H1 (cell line): Measurements from ENCODE around the gene MIF4GD. TPM values are rescaled to one million over a fixed set of nuclear protein-coding genes. Genes with fewer than 3 reads are reported as not detected.

Experiments
- CTCF ChIA-PET: fragments of 300-600 bp; sonication (Branson Sonifier 250); formaldehyde crosslinking; loops from one replicate; lab custom pipeline; 2021; ENCODE audit not compliant: partially characterized antibody; lab: Charles Lee
- POLR2A ChIA-PET: fragments of 300-600 bp; sonication (Branson Sonifier 250); formaldehyde crosslinking; loops from one replicate; lab custom pipeline; 2021; ENCODE audit warnings: inconsistent platforms; ENCODE audit not compliant: partially characterized antibody; lab: Charles Lee
- DNase-seq, 2 experiments: peaks; one replicate each; pipeline versions ENCODE4 v3.0.0 to v3.0.0-alpha.2; 2010 to 2022; ENCODE audit warnings: low spot score in 2 of 2, low read depth in 1 of 2, mixed read lengths in 1 of 2
- FAIRE-seq: peaks from 2 replicates; lab custom pipeline; 2011; peaks lifted over from hg19 to GRCh38; lab: Jason Lieb, UNC
- H2AFZ ChIP-seq: 2 replicates; pipeline ENCODE4 v1.8.1; 2012; ENCODE audit warnings: low read length, inconsistent platforms
- H2AK5ac ChIP-seq: 2 replicates; pipeline ENCODE4 v1.6.1; 2013; ENCODE audit warnings: low read depth, low read length
- H2BK120ac ChIP-seq: replicated peaks from 2 replicates; pipeline ENCODE3; 2013; ENCODE audit warnings: low read depth, low read length, inconsistent platforms
- H2BK12ac ChIP-seq: 2 replicates; pipeline ENCODE4 v1.6.1; 2013; ENCODE audit warnings: low read depth, low read length
- H2BK15ac ChIP-seq: 2 replicates; pipeline ENCODE4 v1.6.1; 2013; ENCODE audit warnings: low read length
- H2BK20ac ChIP-seq: 2 replicates; pipeline ENCODE4 v1.6.1; 2013; ENCODE audit warnings: low read length
- H2BK5ac ChIP-seq: 2 replicates; pipeline ENCODE4 v1.6.1; 2013; ENCODE audit warnings: low read depth, low read length
- H3K14ac ChIP-seq: 2 replicates; pipeline ENCODE4 v1.6.1; 2013; ENCODE audit warnings: inconsistent platforms; ENCODE audit not compliant: insufficient read length
- H3K18ac ChIP-seq: 2 replicates; pipeline ENCODE4 v1.6.1; 2013; ENCODE audit warnings: low read length; ENCODE audit errors: extremely low read depth
- H3K23ac ChIP-seq: 2 replicates; pipeline ENCODE4 v1.6.1; 2013; ENCODE audit warnings: inconsistent platforms; ENCODE audit not compliant: insufficient read length
- H3K23me2 ChIP-seq: 2 replicates; pipeline ENCODE4 v1.6.1; 2013; ENCODE audit warnings: low read depth, low read length
- H3K27ac ChIP-seq: 2 replicates; pipeline ENCODE4 v1.6.1; 2011; ENCODE audit warnings: low read depth, low read length, inconsistent platforms
- H3K27me3 ChIP-seq, 4 experiments: replicated peaks in 1 of 4; 1 replicate in 1 of 4; 2 replicates in 3 of 4; pipeline versions ENCODE4 v1.6.1 to v1.8.1; 2011 to 2013; ENCODE audit warnings: low read length in 3 of 4, mild to moderate bottlenecking in 3 of 4, inconsistent platforms in 2 of 4, mixed read lengths in 2 of 4, moderate library complexity in 1 of 4; ENCODE audit not compliant: control insufficient read depth in 3 of 4, insufficient read depth in 3 of 4; ENCODE audit errors: extremely low read depth in 1 of 4
- H3K36me3 ChIP-seq, 4 experiments: 2 replicates each; pipeline versions ENCODE4 v1.6.1 to v1.8.1; 2011 to 2013; ENCODE audit warnings: mild to moderate bottlenecking in 4 of 4, low read length in 3 of 4, moderate library complexity in 2 of 4, control low read depth in 1 of 4, inconsistent platforms in 1 of 4; ENCODE audit not compliant: insufficient read depth in 4 of 4, control insufficient read depth in 2 of 4
- H3K4ac ChIP-seq: replicated peaks from 2 replicates; pipeline ENCODE3; 2013; ENCODE audit warnings: low read length, low read depth, mixed read lengths, inconsistent platforms; ENCODE audit not compliant: insufficient read length
- H3K4me1 ChIP-seq, 4 experiments: replicated peaks in 1 of 4; 1 replicate in 1 of 4; 2 replicates in 3 of 4; pipeline versions ENCODE4 v1.6.1 to v1.8.1; 2011 to 2013; ENCODE audit warnings: low read length in 3 of 4, inconsistent platforms in 2 of 4, mixed read lengths in 1 of 4; ENCODE audit not compliant: insufficient read depth in 4 of 4, control insufficient read depth in 3 of 4
- H3K4me2 ChIP-seq, 2 experiments: 2 replicates each; pipeline versions ENCODE4 v1.6.1 to v1.8.1; 2011 to 2013; ENCODE audit warnings: low read depth in 2 of 2, low read length in 2 of 2, control low read depth in 1 of 2, inconsistent platforms in 1 of 2, mild to moderate bottlenecking in 1 of 2; ENCODE audit not compliant: insufficient read depth in 1 of 2
- H3K4me3 ChIP-seq, 4 experiments: fragments of 200-600, 300-600 bp in 1 of 4; sonication (generic), shearing (Covaris generic), sonication (Bioruptor Twin) in 1 of 4; 2 replicates each; pipeline versions ENCODE4 v1.5.1 to v1.8.1; 2011 to 2016; ENCODE audit warnings: low read length in 4 of 4, low read depth in 3 of 4, control low read depth in 2 of 4, inconsistent platforms in 2 of 4, mild to moderate bottlenecking in 2 of 4, mixed read lengths in 1 of 4, moderate library complexity in 1 of 4; ENCODE audit not compliant: insufficient read depth in 2 of 4; ENCODE audit errors: extremely low read depth in 1 of 4
- H3K56ac ChIP-seq: replicated peaks from 2 replicates; pipeline ENCODE3; 2013; ENCODE audit warnings: low read depth, mild to moderate bottlenecking, mixed read lengths, low read length, inconsistent platforms; ENCODE audit not compliant: insufficient read length
- H3K79me1 ChIP-seq: 2 replicates; pipeline ENCODE4 v1.6.1; 2013; ENCODE audit warnings: low read depth, low read length, control low read depth
- H3K79me2 ChIP-seq, 2 experiments: 2 replicates each; pipeline versions ENCODE4 v1.6.1 to v1.8.1; 2012 to 2013; ENCODE audit warnings: low read length in 2 of 2, mild to moderate bottlenecking in 2 of 2, inconsistent platforms in 1 of 2; ENCODE audit not compliant: insufficient read depth in 2 of 2, control insufficient read depth in 1 of 2
- H3K9ac ChIP-seq, 4 experiments: replicated peaks in 1 of 4; 1 replicate in 1 of 4; 2 replicates in 3 of 4; pipeline versions ENCODE4 v1.6.1 to v1.8.1; 2011 to 2013; ENCODE audit warnings: low read depth in 3 of 4, low read length in 3 of 4, control low read depth in 2 of 4, mild to moderate bottlenecking in 2 of 4, moderate library complexity in 2 of 4, inconsistent platforms in 1 of 4; ENCODE audit errors: extremely low read depth in 1 of 4
- H3K9me3 ChIP-seq, 2 experiments: 2 replicates each; pipeline versions ENCODE4 v1.6.1 to v1.8.1; 2012 to 2013; ENCODE audit warnings: mild to moderate bottlenecking in 2 of 2, moderate library complexity in 2 of 2, control low read depth in 1 of 2, inconsistent platforms in 1 of 2, low read depth in 1 of 2, low read length in 1 of 2, mixed read lengths in 1 of 2; ENCODE audit not compliant: insufficient read depth in 2 of 2
- H4K20me1 ChIP-seq, 2 experiments: replicated peaks in 1 of 2; 2 replicates each; pipeline versions ENCODE3 to v1.8.1; 2011 to 2013; ENCODE audit warnings: inconsistent platforms in 2 of 2, low read length in 2 of 2, mild to moderate bottlenecking in 1 of 2; ENCODE audit not compliant: insufficient read depth in 2 of 2, control insufficient read depth in 1 of 2
- H4K5ac ChIP-seq: 2 replicates; pipeline ENCODE4 v1.6.1; 2013; ENCODE audit warnings: low read length, low read depth, mixed read lengths, inconsistent platforms; ENCODE audit not compliant: insufficient read length
- H4K8ac ChIP-seq: 2 replicates; pipeline ENCODE4 v1.8.0; 2013; ENCODE audit warnings: mild to moderate bottlenecking, moderate library complexity, low read length, inconsistent platforms; ENCODE audit not compliant: insufficient read depth; ENCODE audit errors: extremely low read depth
- H4K91ac ChIP-seq: replicated peaks from 2 replicates; pipeline ENCODE3; 2013; ENCODE audit warnings: low read length, mixed read lengths, inconsistent platforms; ENCODE audit not compliant: insufficient read length
- CTCF ChIP-seq, 3 experiments: IDR thresholded peaks; 1 replicate in 2 of 3; 2 replicates in 1 of 3; pipeline versions ENCODE4 v1.5.1 to v1.6.1; 2011; ENCODE audit warnings: low read length in 3 of 3, mild to moderate bottlenecking in 3 of 3, inconsistent platforms in 2 of 3, low read depth in 1 of 3, moderate library complexity in 1 of 3; ENCODE audit not compliant: insufficient read depth in 1 of 3; ENCODE audit errors: control extremely low read depth in 1 of 3
- EZH2 ChIP-seq: fragments of 200-600 bp; sonication (generic); IDR thresholded peaks from 2 replicates; pipeline ENCODE4 v1.7.1; 2012; ENCODE audit warnings: low read depth, mild to moderate bottlenecking, moderate library complexity, low read length, inconsistent platforms; ENCODE audit not compliant: severe bottlenecking
- RAD21 ChIP-seq, 2 experiments: IDR thresholded peaks in 1 of 2; conservative IDR thresholded peaks in 1 of 2; 2 replicates each; pipeline ENCODE4 v1.6.1; 2011; ENCODE audit warnings: low read depth in 2 of 2, low read length in 2 of 2, improper control_type of control experiment in 1 of 2, inconsistent platforms in 1 of 2, mild to moderate bottlenecking in 1 of 2, moderate library complexity in 1 of 2
- SP1 ChIP-seq: IDR thresholded peaks from 2 replicates; pipeline ENCODE4 v1.6.1; 2011; ENCODE audit warnings: low read depth, low read length
- WGBS, 2 experiments: shearing (Covaris generic) in 1 of 2; methylation state at CpG; one replicate each; pipeline versions ENCODE4 v1.1.6 to v1.1.7; 2013 to 2015; ENCODE audit warnings: low lambda C conversion rate in 2 of 2, mixed read lengths in 2 of 2, inconsistent platforms in 1 of 2, low coverage in 1 of 2, missing lambda C conversion rate in 1 of 2; ENCODE audit not compliant: insufficient replicate concordance in 2 of 2, insufficient coverage in 1 of 2, insufficient read length in 1 of 2; ENCODE audit errors: extremely low coverage in 1 of 2, missing lambda C conversion rate in 1 of 2; 5-methylcytosine and 5-hydroxymethylcytosine counted together
- polyA plus RNA-seq, 7 experiments: library from polyadenylated mRNA; depleted of rRNA in 3 of 7; stranded (reverse) in 5 of 7; unstranded in 2 of 7; fragments of >200 nt in 5 of 7; fragments of 200-250 nt in 2 of 7; gene quantifications; 1 replicate in 5 of 7; 2 replicates in 1 of 7; 4 replicates in 1 of 7; pipeline versions ENCODE4 v1.2.1 to v1.2.3, GENCODE V29; 2011 to 2013; ENCODE audit warnings: missing spikeins in 2 of 7, mixed read lengths in 2 of 7
- total RNA-seq: library from RNA; stranded (reverse); fragmentation: NEBNext Ultra II Directional; extraction: Animal tissue kit (Norgen Biotek cat#: 25700); gene quantifications from 2 replicates; pipeline ENCODE4 v1.2.1, GENCODE V29; 2021

The MIF4GD gene
- total and polyA plus RNA-seq, 2 of the 8 experiments (the other 6 are each of a cell fraction or from before 2014, with no cell fraction given): 16.1 to 51.1 TPM

DNA sequence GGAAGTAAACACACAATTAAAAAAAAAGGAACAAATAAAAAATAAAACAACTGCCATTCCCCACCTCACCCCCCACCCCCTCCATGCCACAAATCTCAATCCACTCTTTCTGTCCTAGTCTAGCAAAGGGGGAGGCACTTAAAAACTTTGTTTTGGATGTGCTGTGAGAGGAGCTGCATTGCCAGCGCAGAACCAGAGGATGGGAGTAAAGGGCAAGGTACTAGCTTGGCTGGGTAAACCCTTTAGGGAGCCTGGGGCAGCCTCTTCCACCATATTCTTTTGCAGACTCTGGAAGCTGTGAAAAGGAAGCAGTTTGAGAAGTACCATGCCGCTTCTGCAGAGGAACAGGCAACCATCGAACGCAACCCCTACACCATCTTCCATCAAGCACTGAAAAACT is 8.0 kb downstream of the MIF4GD start:
- peak overlapping the region in 3 of 4 experiments; percentile 91 to 99 (median 96); a peak in 4 of 8 replicates for H3K4me3 ChIP-seq
- peaks cover 12% of the 10 kb centered on the region for H3K23me2 ChIP-seq
- no peak overlapping the region for H4K5ac ChIP-seq
- no peak overlapping the region for H2BK120ac ChIP-seq
- no peak overlapping the region for H3K18ac ChIP-seq
- no peaks in the 10 kb centered on the region for H3K27me3 ChIP-seq
- no peak overlapping the region for H2BK20ac ChIP-seq
- no peaks in the 10 kb centered on the region for H3K9me3 ChIP-seq
- H3K23ac ChIP-seq: no peak overlapping the region
- H3K14ac ChIP-seq: no peak overlapping the region
- peak overlapping the region; percentile 84 to 94; a peak in 2 of 4 replicates for H3K4me2 ChIP-seq
- DNase-seq: no peak
- H3K27ac ChIP-seq: no peak overlapping the region
- no peak overlapping the region for H2BK15ac ChIP-seq
- 0 out of 2 replicates have a peak overlapping the region, but pooled peaks have one; percentile 19 for H4K8ac ChIP-seq
- FAIRE-seq: no peak
- H3K9ac ChIP-seq: no peak overlapping the region
- TF ChIP-seq CTCF (IDR thresholded peaks at IDR 0.05; ENCODE audit: control extremely low read depth in 1 of 3, insufficient read depth in 1 of 3, low read depth in 1 of 3, low read length in 3 of 3) (peak in 1 of 3 experiments; percentile 30; a peak in 1 of 4 replicates), RAD21 (IDR thresholded peaks at IDR 0.05 in 1 of 2, conservative IDR thresholded peaks at IDR 0.05 in 1 of 2; ENCODE audit: low read depth in 2 of 2, low read length in 2 of 2) (peak; percentile 15 to 47; a peak in 3 of 4 replicates), EZH2 (no peak), SP1 (no peak)
- H3K36me3 ChIP-seq: peaks cover 12 to 34% (median 25%) of the 10 kb centered on the region in 4 experiments
- ChIA-PET POLR2A (interaction anchor here (0.8 to 4.7 kb wide), 11 partner anchors 8 to 147 kb away, joined by 3 to 62 read pairs (median 6); partner anchors contain the start of genes JPT1, MIF4GD and NUP85), CTCF (interaction anchor here (0.6 to 21.2 kb wide), 17 partner anchors 8 to 614 kb away, joined by 3 to 369 read pairs (median 4); partner anchors contain the start of genes MIF4GD and SLC25A19)
- H2BK12ac ChIP-seq: no peak overlapping the region
- peaks cover 12 to 40% of the 10 kb centered on the region in 2 experiments for H3K79me2 ChIP-seq
- no peak overlapping the region for H3K56ac ChIP-seq
- no peak overlapping the region for H2BK5ac ChIP-seq
- 97% methylated on average over 4 of the region's 4 CpGs; no CpG with 5 or more reads in 1 of the 2 experiments for WGBS, 2 experiments
- no peak overlapping the region for H3K4ac ChIP-seq
- peaks cover 2 to 11% of the 10 kb centered on the region in 2 experiments for H4K20me1 ChIP-seq
- no peak overlapping the region for H4K91ac ChIP-seq
- peaks cover 9% of the 10 kb centered on the region for H3K79me1 ChIP-seq
- peaks cover 0 to 9% (median 6%) of the 10 kb centered on the region in 4 experiments; a peak in 5 of 7 replicates for H3K4me1 ChIP-seq
- no peak overlapping the region for H2AFZ ChIP-seq
- H2AK5ac ChIP-seq: no peak overlapping the region
